GM13976 (cell line): ENCODE results near the gene AGPS.
"Not testable (repeated sequence)": the region's sequence is repeated elsewhere in the genome, so short reads cannot be mapped to it uniquely, and the experiment has no call there.

Experiments used
- DNase-seq: peaks from one replicate; pipeline ENCODE4 v3.0.0; 2012; ENCODE audit warnings: low spot score
- CTCF ChIP-seq: IDR thresholded peaks from 2 replicates; pipeline ENCODE4 v1.5.1; 2012; ENCODE audit warnings: borderline replicate concordance, mild to moderate bottlenecking; ENCODE audit not compliant: insufficient read depth; ENCODE audit errors: extremely low read depth, missing control alignments, control extremely low read depth
- in situ Hi-C: fragments of 300-500 bp; cut with MboI; formaldehyde crosslinking; loops from one replicate; pipeline ENCODE4 v1.12.0; 2022; ENCODE audit warnings: low sequenced_read_pairs, mixed read lengths, inconsistent platforms; ENCODE audit not compliant: unreplicated experiment

AGPS gene

DNA sequence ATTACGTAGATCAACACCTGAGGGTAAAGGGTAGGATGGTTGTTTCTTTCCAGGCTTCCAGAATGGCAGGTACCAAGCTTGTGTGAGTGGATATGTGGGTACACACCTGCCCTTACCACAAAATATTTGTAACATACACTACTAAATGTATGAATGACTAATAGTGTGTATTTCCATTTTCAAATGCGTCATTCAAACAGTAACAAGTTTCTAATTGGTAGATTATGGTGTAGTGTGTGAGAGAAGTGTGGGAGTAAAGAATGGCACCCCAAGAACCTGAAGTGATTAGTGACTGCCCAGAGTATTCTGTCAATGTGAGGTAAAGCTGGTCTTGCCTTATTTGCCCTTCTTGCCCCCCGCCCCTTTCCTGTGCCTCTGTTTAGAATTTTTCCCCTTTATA lies 21.1 kb downstream of the AGPS start:
- in situ Hi-C loops, result loop anchor here (10.0 kb wide), 1 partner anchor 79 kb away; no protein-coding TSS in a partner anchor
- no peak for DNase-seq
- TF ChIP-seq CTCF, result no peak

DNA sequence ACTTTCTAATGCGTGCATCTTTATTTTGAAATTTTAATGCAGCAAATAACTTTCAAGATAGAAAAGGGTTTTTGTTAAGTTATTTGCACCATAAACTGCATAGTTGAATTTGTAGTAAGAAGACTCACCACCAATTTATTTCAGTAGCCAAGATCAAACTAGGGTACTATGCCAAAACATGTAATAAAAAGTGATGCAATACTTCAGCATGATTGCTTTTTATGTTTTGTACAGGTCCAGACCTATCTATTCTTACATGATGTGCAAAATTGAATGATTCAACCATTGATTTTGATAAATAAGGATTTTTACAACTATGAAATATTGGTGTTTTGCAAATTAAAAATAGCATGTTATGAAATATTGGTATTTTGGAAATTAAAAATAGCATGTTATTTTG lies 26.7 kb downstream of the AGPS start:
- in situ Hi-C loops, result loop anchor here (10.0 kb wide), 1 partner anchor 84 kb away; no protein-coding TSS in a partner anchor
- no peak for TF ChIP-seq CTCF
- DNase-seq, result no peak

DNA sequence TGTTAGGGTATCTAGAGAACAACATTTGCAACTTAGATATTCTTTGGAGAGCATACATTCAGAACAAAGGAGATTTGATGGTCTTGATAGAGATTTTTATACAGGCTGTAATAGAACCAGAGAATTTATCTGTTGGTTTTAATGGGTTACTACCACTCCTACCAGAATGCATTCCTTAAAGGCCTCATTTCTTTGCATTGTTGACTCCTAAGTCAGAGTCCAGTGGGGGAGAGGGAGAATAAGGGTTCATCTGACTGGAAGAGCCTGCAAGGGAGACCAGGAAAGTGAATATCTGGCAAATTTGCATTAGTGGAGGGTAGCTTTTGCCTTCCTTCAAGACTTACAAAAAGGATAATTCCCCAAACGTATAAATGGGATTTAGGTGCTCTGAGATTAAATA lies 29.7 kb downstream of the AGPS start:
- in situ Hi-C loops, result no loop called here
- DNase-seq, result no peak
- no peak for TF ChIP-seq CTCF

DNA sequence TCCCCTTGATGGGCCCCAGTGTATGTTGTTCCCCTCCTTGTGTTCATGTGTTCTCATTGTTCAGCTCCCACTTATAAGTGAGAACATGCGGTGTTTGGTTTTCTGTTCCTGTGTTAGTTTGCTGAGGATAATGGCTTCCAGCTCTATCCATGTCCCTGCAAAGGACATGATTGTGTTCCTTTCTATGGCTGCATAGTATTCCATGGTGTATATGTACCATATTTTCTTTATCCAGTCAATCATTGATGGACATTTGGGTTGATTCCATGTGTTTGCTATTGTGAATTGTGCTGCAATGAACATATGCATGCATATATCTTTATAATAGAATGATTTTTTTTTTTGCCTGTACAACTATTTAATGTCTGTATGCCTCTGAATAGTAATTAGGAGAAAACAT lies 31.5 kb downstream of the AGPS start:
- in situ Hi-C loops, DNase-seq: not testable (repeated sequence)

DNA sequence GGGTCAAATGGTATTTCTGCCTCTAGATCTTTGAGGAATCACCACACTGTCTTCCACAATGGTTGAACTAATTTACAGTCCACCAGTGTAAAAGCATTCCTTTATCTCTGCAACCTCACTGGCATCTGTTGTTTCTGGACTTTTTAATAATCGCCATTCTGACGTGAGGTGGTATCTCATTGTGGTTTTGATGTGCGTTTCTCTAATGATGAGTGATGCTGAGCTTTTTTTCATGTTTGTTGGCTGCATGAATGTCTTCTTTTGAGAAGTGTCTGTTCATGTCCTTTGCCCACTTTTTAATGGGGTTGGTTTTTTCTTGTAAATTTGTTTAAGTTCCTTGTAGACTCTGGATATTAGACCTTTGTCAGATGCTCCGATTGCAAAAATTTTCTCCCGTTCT lies 32.0 kb downstream of the AGPS start:
- DNase-seq, in situ Hi-C loops: not testable (repeated sequence)

- in situ Hi-C loops, result no loop called here
- TF ChIP-seq CTCF, result no peak
Measured at GRCh38 chr2:177427316-177427715, 34.7 kb downstream of the AGPS start.

DNA sequence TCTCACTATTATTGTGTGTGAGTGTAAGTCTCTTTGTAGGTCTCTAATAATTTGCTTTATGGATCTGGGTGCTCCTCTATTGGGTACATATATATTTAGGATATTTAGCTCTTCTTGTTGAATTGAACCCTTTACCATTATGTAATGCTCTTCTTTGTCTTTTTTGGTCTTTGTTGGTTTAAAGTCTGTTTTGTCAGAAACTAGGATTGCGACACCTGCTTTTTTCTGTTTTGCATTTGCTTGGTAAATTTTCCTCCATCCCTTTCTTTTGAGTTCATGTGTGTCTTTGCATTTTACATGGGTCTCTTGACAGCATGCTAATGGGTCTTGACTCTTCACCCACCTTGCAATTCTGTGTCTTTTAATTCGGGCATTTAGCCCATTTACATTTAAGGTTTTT lies 35.4 kb downstream of the AGPS start:
- DNase-seq, in situ Hi-C loops: not testable (repeated sequence)

More at GRCh38 chr2:177427316-177427715, 34.7 kb downstream of the AGPS start:
- no peak for DNase-seq

DNA sequence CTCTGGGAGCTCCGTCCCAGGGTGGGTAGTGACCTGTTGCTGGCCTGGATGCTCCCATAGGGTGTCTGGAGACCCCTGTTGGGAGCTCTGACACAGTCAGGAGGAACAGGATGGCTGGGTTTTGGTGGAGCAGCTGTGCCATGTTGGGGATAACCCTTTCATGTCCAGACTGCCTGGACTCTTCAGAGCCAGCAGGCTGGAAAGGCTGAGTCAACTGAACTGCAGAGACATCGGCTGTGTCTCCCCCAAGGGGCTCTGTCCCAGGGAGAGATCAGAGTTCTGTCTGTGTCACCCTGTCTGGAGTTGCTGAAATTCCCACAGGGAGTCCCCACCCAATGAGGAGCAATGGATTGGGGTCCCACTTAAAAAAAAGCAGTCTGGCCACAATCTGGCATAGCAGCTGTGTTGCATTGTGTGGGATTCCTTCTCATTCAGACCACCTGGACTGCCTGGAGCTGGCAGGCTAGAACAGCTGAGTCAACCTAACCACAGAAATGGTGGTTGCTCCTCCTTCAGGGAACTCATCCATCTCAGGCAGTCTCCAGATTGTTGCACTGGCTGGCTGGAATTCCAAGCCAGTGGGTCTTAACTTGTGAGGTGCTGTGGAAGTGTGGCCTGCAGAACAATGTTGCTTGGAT lies 37.2 kb downstream of the AGPS start:
- no peak for DNase-seq
- no peak for TF ChIP-seq CTCF
- in situ Hi-C loops, result no loop called here
